SK-N-SH (cell line): ENCODE measurements around the gene ADGRL4. TPM values are rescaled to one million over a fixed set of nuclear protein-coding genes. Genes with fewer than 3 reads are reported as not detected.

Experiments
- CTCF ChIA-PET: fragments of 300-600, 350-600 bp; formaldehyde crosslinking; extraction: SDS; loops from one replicate; lab custom pipeline; 2021; lab: Yijun Ruan, JAX
- POLR2A ChIA-PET: fragments of 350-600 bp; sonication (Branson Sonifier 250); formaldehyde crosslinking; extraction: SDS; loops from one replicate; lab custom pipeline; 2020; ENCODE audit warnings: antibody characterized with exemption, inconsistent platforms; lab: Yijun Ruan, JAX
- DNase-seq: peaks from one replicate; pipeline ENCODE4 v3.0.0; 2012
- H2AFZ ChIP-seq: fragments of 200-600 bp; sonication (generic); 2 replicates; pipeline ENCODE4 v1.8.1; 2016; ENCODE audit warnings: antibody characterized with exemption, mild to moderate bottlenecking, low read depth
- H3F3A ChIP-seq: fragments of 200-600 bp; sonication (generic); replicated peaks from 2 replicates; pipeline ENCODE3; 2016; ENCODE audit warnings: antibody characterized with exemption, mild to moderate bottlenecking; ENCODE audit not compliant: insufficient read depth
- H3K27ac ChIP-seq, 2 experiments: fragments of 200-500 bp in 1 of 2; fragments of 200-600 bp in 1 of 2; sonication (Bioruptor generic) in 1 of 2; sonication (generic), shearing (Covaris generic) in 1 of 2; 2 replicates each; pipeline versions ENCODE4 v1.5.1 to v1.6.1; 2014 to 2016; ENCODE audit warnings: low read depth in 2 of 2, inconsistent platforms in 1 of 2, low read length in 1 of 2, mild to moderate bottlenecking in 1 of 2, mixed read lengths in 1 of 2
- H3K27me3 ChIP-seq: fragments of 200-600 bp; sonication (generic), shearing (Covaris generic); 2 replicates; pipeline ENCODE4 v1.6.1; 2016; ENCODE audit warnings: mixed run types; ENCODE audit not compliant: insufficient read depth
- H3K36me3 ChIP-seq, 2 experiments: fragments of 200-500 bp in 1 of 2; fragments of 200-600 bp in 1 of 2; sonication (Bioruptor generic) in 1 of 2; sonication (generic) in 1 of 2; replicated peaks in 1 of 2; 2 replicates each; pipeline versions ENCODE3 to v1.5.1; 2014 to 2016; ENCODE audit warnings: low read length in 1 of 2, mild to moderate bottlenecking in 1 of 2; ENCODE audit not compliant: insufficient read depth in 2 of 2, control insufficient read depth in 1 of 2
- H3K4me1 ChIP-seq, 2 experiments: fragments of 200-500 bp in 1 of 2; fragments of 200-600 bp in 1 of 2; sonication (Bioruptor generic) in 1 of 2; sonication (generic), shearing (Covaris generic) in 1 of 2; 2 replicates each; pipeline versions ENCODE4 v1.5.1 to v1.6.1; 2014 to 2016; ENCODE audit warnings: low read depth in 1 of 2, low read length in 1 of 2, mixed run types in 1 of 2; ENCODE audit not compliant: insufficient read depth in 2 of 2, control insufficient read depth in 1 of 2
- H3K4me2 ChIP-seq: fragments of 200-600 bp; sonication (generic), shearing (Covaris generic); 2 replicates; pipeline ENCODE4 v1.6.1; 2017; ENCODE audit warnings: mixed run types
- H3K4me3 ChIP-seq, 2 experiments: fragments of 200-500 bp in 1 of 2; fragments of 200-600 bp in 1 of 2; sonication (Bioruptor generic) in 1 of 2; sonication (generic), shearing (Covaris generic) in 1 of 2; 2 replicates each; pipeline versions ENCODE4 v1.5.1 to v1.8.1; 2014 to 2016; ENCODE audit warnings: low read depth in 2 of 2, inconsistent platforms in 1 of 2, low read length in 1 of 2, mild to moderate bottlenecking in 1 of 2, mixed read lengths in 1 of 2, moderate library complexity in 1 of 2
- H3K79me2 ChIP-seq: fragments of 200-600 bp; sonication (generic); 2 replicates; pipeline ENCODE4 v1.8.1; 2017; ENCODE audit warnings: mild to moderate bottlenecking; ENCODE audit not compliant: insufficient read depth
- H3K9ac ChIP-seq: fragments of 200-600 bp; sonication (generic); 2 replicates; pipeline ENCODE4 v1.6.1; 2017; ENCODE audit warnings: mixed run types
- H3K9me2 ChIP-seq: fragments of 200-600 bp; sonication (generic); 2 replicates; pipeline ENCODE4 v1.6.1; 2017; ENCODE audit warnings: mixed run types
- H3K9me3 ChIP-seq: fragments of 200-600 bp; sonication (generic); 2 replicates; pipeline ENCODE4 v1.6.1; 2017; ENCODE audit warnings: mixed run types, mild to moderate bottlenecking, moderate library complexity
- H4K20me1 ChIP-seq: fragments of 200-600 bp; sonication (generic); 2 replicates; pipeline ENCODE4 v1.6.1; 2017; ENCODE audit warnings: mild to moderate bottlenecking, mixed run types; ENCODE audit not compliant: insufficient read depth
- CTCF ChIP-seq: fragments of 200-600 bp; sonication (generic); IDR thresholded peaks from 2 replicates; pipeline ENCODE4 v1.6.1; 2017; ENCODE audit warnings: antibody characterized with exemption, mild to moderate bottlenecking, moderate library complexity
- EP300 ChIP-seq, 2 experiments: IDR thresholded peaks; 2 replicates each; pipeline versions ENCODE4 v1.4.0 to v1.6.1; 2012; ENCODE audit warnings: borderline replicate concordance in 1 of 2, low read depth in 1 of 2, low read length in 1 of 2
- FOSL2 ChIP-seq: IDR thresholded peaks from 2 replicates; pipeline ENCODE4 v1.4.0; 2012; ENCODE audit warnings: low read depth, mild to moderate bottlenecking, moderate library complexity, borderline replicate concordance
- FOXM1 ChIP-seq: IDR thresholded peaks from 2 replicates; pipeline ENCODE4 v1.4.0; 2012; ENCODE audit warnings: low read depth, mild to moderate bottlenecking
- JUND ChIP-seq: IDR thresholded peaks from 2 replicates; pipeline ENCODE4 v1.4.0; 2012
- NRF1 ChIP-seq: IDR thresholded peaks from 2 replicates; pipeline ENCODE4 v1.6.1; 2012; ENCODE audit warnings: low read depth, mild to moderate bottlenecking, low read length
- POLR2AphosphoS5 ChIP-seq: IDR thresholded peaks from 2 replicates; pipeline ENCODE4 v1.6.1; 2012; ENCODE audit warnings: low read depth, low read length
- RAD21 ChIP-seq: IDR thresholded peaks from 2 replicates; pipeline ENCODE4 v1.6.1; 2012; ENCODE audit warnings: mild to moderate bottlenecking, low read length
- TEAD4 ChIP-seq: IDR thresholded peaks from 2 replicates; pipeline ENCODE4 v1.4.0; 2012; ENCODE audit warnings: mild to moderate bottlenecking, borderline replicate concordance; ENCODE audit not compliant: insufficient read depth
- ZBTB33 ChIP-seq: IDR thresholded peaks from 2 replicates; pipeline ENCODE4 v1.4.0; 2012; ENCODE audit warnings: low read depth, borderline replicate concordance
- whole genome bisulfite sequencing: methylation state at CpG from one replicate; pipeline ENCODE4 v1.1.6; 2017; ENCODE audit warnings: low lambda C conversion rate; 5-methylcytosine and 5-hydroxymethylcytosine counted together
- polyA plus RNA-seq, 3 experiments: library from polyadenylated mRNA; depleted of rRNA; stranded (reverse); fragments of >200 nt; gene quantifications; 2 replicates each; pipeline ENCODE4 v1.2.3, GENCODE V29; 2012

The ADGRL4 gene
- polyA plus RNA-seq, 1 of the 3 experiments (the other 2 are of a cell fraction), result 0.30 TPM

GRCh38 chr1:78913950-78914349, 92.6 kb downstream of the ADGRL4 start:
- no peak overlapping the region for H3K4me2 ChIP-seq
- no peaks in the 10 kb centered on the region for H3K9me2 ChIP-seq
- H3K4me3 ChIP-seq, result no peak overlapping the region
- no peaks in the 10 kb centered on the region for H4K20me1 ChIP-seq
- 83% methylated on average over 2 of the region's 2 CpGs for WGBS
- no peaks in the 10 kb centered on the region for H3K9me3 ChIP-seq
- H2AFZ ChIP-seq, result no peak overlapping the region
- H3K27ac ChIP-seq, result no peak overlapping the region
- no peaks in the 10 kb centered on the region for H3K79me2 ChIP-seq
- ChIA-PET POLR2A (no interaction called here), CTCF (no interaction called here)
- no peak overlapping the region for H3K9ac ChIP-seq
- no peaks in the 10 kb centered on the region for H3K36me3 ChIP-seq
- H3K4me1 ChIP-seq, result peaks cover 0 to 4% of the 10 kb centered on the region in 2 experiments; a peak in 2 of 4 replicates
- H3F3A ChIP-seq, result peaks cover 19% of the 10 kb centered on the region
- no peak for DNase-seq
- no peak for TF ChIP-seq NRF1
- no peak for TF ChIP-seq ZBTB33
- no peak for TF ChIP-seq POLR2AphosphoS5
- TF ChIP-seq JUND, result no peak
- no peak for TF ChIP-seq FOSL2
- no peaks in the 10 kb centered on the region for H3K27me3 ChIP-seq

DNA sequence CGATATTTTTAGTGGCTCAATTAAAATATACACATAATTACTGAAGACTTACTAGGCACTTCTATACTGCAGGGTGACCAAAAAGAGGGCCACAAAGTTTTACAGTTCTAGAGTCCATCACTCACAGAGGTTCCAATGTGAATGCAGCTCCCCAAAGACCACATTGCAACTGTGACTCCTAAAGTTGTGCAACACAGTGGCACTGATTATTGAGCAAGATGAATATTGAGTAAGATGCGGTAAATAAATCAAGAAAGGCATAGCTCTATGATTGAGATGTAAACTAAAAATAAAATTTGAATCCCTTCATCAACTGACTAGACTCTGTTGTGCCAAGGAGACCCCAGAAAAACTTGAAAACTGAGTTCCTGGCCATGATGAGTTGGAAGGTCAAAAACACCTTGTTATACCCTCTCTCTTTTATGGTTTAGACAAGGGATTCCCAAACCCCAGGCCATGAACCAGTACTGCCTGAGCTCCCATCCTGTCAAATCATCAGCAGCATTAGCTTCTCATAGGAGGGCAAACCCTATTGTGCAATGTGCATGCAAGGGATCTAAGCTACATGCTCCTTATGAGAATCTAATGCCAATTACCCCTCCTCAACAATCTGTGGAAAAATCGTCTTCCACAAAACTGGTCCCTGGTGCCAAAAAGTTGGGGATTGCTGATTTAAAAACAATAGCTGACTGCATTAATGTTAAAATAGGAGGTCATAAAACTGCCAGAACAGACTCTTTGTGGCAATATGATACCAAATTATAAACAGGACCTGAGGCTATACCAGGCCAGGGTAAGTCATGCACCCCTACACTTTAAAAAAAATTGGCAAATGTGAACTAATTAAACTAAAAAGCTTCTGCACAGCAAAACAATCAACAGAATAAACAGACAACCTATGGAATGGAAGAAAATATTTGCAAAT, 94.3 kb downstream of the ADGRL4 start:
- Histone ChIP-seq H2AFZ (no peak overlapping the region), H4K20me1 (no peaks in the 10 kb centered on the region), H3K4me3 (no peak overlapping the region), H3K9me2 (no peaks in the 10 kb centered on the region), H3F3A (peaks cover 3% of the 10 kb centered on the region), H3K9ac (no peak overlapping the region), H3K9me3 (no peaks in the 10 kb centered on the region), H3K79me2 (no peaks in the 10 kb centered on the region), H3K4me2 (no peak overlapping the region), H3K36me3 (no peaks in the 10 kb centered on the region), H3K27me3 (no peaks in the 10 kb centered on the region), H3K27ac (no peak overlapping the region), H3K4me1 (no peaks in the 10 kb centered on the region)
- DNase-seq, result no peak
- TF ChIP-seq TEAD4 (no peak), FOXM1 (no peak), EP300 (IDR thresholded peaks at IDR 0.05; ENCODE audit: borderline replicate concordance in 1 of 2, low read depth in 1 of 2, low read length in 1 of 2) (no peak), CTCF (no peak), RAD21 (no peak)
- ChIA-PET POLR2A (no interaction called here), CTCF (interaction anchor here (0.9 to 1.0 kb wide), 2 partner anchors 10 to 14 kb away, joined by 3 read pairs; no protein-coding TSS in a partner anchor)
- 64% methylated on average over 3 of the region's 3 CpGs for WGBS
